Testis (tissue), 2 donors: ENCODE results near the gene FRYL.

Experiments
- CTCF ChIP-seq, 3 experiments: fragments of 450-650 bp in 2 of 3; fragments of 200-600 bp in 1 of 3; sonication (generic) in 1 of 3; IDR thresholded peaks; one replicate each; pipeline ENCODE4 v1.5.1; 2016 to 2019; ENCODE audit warnings: antibody characterized with exemption in 3 of 3, mild to moderate bottlenecking in 2 of 3, moderate library complexity in 1 of 3
- POLR2A ChIP-seq: fragments of 450-650 bp; IDR thresholded peaks from one replicate; pipeline ENCODE4 v1.6.1; 2017; ENCODE audit warnings: antibody characterized with exemption, mild to moderate bottlenecking, moderate library complexity

GRCh38 chr4:48588230-48589097 is 191.6 kb downstream of the FRYL start:
- no peak for TF ChIP-seq CTCF (IDR thresholded peaks at IDR 0.05)
- TF ChIP-seq POLR2A, result no peak
